H1 (cell line): ENCODE results near the gene CNIH4.
"Not testable (repeated sequence)": the region's sequence is repeated elsewhere in the genome, so short reads cannot be mapped to it uniquely, and the experiment has no call there.

Source experiments
- CTCF ChIP-seq, 3 experiments: IDR thresholded peaks; 1 replicate in 2 of 3; 2 replicates in 1 of 3; pipeline versions ENCODE4 v1.5.1 to v1.6.1; 2011; ENCODE audit warnings: low read length in 3 of 3, mild to moderate bottlenecking in 3 of 3, inconsistent platforms in 2 of 3, low read depth in 1 of 3, moderate library complexity in 1 of 3; ENCODE audit not compliant: insufficient read depth in 1 of 3; ENCODE audit errors: control extremely low read depth in 1 of 3
- FOSL1 ChIP-seq: IDR thresholded peaks from 2 replicates; pipeline ENCODE4 v1.6.1; 2011; ENCODE audit warnings: mild to moderate bottlenecking, low read depth, low read length, moderate library complexity; ENCODE audit not compliant: insufficient read depth
- POLR2AphosphoS5 ChIP-seq: IDR thresholded peaks from 2 replicates; pipeline ENCODE4 v1.6.1; 2011; ENCODE audit warnings: low read depth, low read length
- SIN3A ChIP-seq, 2 experiments: IDR thresholded peaks in 1 of 2; conservative IDR thresholded peaks in 1 of 2; 2 replicates each; pipeline ENCODE4 v1.6.1; 2011 to 2012; ENCODE audit warnings: low read length in 2 of 2, improper control_type of control experiment in 1 of 2, low read depth in 1 of 2, mild to moderate bottlenecking in 1 of 2
- TAF1 ChIP-seq: IDR thresholded peaks from 2 replicates; pipeline ENCODE4 v1.6.1; 2011; ENCODE audit warnings: mild to moderate bottlenecking, low read depth, low read length

- TF ChIP-seq CTCF (IDR thresholded peaks at IDR 0.05; ENCODE audit: control extremely low read depth in 1 of 3, insufficient read depth in 1 of 3, low read depth in 1 of 3, low read length in 3 of 3); POLR2AphosphoS5; FOSL1; SIN3A (conservative IDR thresholded peaks at IDR 0.05 in 1 of 2, IDR thresholded peaks at IDR 0.05 in 1 of 2; ENCODE audit: low read depth in 1 of 2, low read length in 2 of 2); TAF1: not testable (repeated sequence)
Measured at GRCh38 chr1:224349716-224350115, 7.0 kb upstream of the CNIH4 start.
